Limb (tissue), 2 donors: Measurements from ENCODE around the gene STK17B.

ENCODE experiments used
- DNase-seq, 2 donors: peaks; one replicate each; pipeline ENCODE4 v3.0.0-alpha.2; 2016; ENCODE audit errors: extremely low spot score in 2 of 2

The STK17B gene

DNA sequence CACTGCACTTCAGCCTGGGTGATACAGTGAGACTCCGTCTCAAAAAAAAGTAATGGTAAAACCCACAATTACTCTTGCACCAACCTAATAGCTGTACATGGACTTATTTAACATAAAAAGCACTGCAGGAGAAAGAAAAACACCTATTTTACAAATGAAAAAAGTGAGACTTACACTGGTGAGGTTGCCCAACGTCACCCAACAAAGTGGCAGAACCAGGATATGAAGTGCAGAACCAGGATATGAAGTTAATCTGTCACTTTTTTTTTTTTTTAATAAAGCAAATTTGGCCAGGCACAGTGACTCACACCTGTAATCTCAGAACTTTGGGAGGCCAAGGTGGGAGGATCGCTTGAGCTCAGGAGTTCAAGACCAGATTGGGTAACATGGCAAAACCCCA lies 13.5 kb upstream of the STK17B start:
- no peak for DNase-seq

- DNase-seq = no peak
Observed at GRCh38 chr2:196183528-196184231, 12.3 kb upstream of the STK17B start.

GRCh38 chr2:196183172-196183473 lies 11.7 kb upstream of the STK17B start:
- DNase-seq = no peak

DNA sequence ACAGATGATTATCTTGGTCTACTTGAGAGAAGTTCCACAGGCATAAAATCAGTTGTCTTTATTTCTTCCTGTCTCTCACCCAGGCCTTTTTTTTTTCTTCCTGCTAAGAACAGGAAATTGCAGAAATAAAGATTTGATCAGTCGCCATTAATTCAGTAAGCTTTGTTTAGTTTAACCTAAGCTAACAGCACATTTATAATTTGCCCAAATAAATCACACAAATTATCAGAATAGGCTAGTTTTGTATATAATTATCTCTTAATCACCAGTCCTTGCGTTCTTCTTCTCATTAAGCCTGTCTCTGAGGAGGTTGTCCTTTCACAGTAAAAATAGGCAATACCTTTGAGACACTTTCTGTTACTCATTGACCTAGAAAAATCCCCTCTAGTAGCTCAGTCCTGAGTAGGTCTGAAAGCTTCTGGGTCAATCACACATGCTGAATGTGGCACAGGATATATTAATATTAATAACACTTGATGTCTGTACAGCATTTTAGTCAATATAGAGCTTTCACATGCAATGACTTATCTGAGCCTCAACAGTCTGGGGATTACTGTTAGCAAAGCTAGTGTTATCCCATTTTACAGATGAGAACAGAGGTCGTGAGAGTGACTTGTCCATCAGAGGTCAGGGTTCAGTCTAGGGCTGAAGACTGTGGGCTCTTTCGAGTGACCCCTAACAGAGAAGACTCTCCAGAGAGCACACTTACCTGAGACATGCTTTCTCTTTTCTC lies 11.2 kb upstream of the STK17B start:
- no peak for DNase-seq

GRCh38 chr2:196181484-196181883 lies 10.1 kb upstream of the STK17B start:
- no peak for DNase-seq

DNA sequence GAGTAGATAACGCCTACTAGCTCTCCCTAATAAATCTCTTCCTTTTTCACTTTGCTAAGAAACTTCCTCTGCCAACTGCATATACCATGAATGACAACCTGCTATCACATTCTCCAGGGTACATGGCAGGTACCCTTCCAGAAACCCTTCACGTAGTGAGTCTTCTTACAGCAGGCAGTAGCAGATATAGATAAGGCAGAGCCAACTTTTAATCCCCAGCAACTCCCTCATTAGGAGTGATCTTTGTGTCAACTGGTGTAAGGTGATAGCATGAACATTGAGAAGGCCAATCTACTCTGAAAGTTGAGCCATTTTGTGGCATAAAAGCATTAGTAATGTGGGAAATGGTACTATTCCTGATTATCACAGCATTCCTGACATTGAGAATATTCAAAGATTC lies 5.7 kb upstream of the STK17B start:
- DNase-seq = no peak

GRCh38 chr2:196176142-196176738 lies 4.9 kb upstream of the STK17B start:
- DNase-seq = no peak

DNA sequence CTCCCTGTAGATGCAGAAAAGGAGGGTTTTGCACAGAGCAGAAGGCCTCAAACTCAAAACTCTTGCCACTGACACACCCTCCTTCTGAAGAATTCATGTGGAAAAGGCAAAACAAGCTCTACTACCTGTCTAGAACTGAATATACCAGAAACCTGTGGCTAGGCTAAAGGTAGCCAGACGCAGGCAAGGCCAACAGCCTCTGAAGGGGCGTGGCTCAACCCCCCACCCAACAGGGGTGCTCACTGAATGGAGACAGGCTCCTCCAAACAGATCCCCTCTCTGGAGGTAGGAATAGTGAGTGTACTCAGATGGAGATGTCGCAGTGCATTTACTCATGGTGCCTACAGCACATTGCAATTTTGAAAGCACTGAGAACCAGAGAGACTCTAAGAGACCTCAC lies 3.0 kb upstream of the STK17B start:
- DNase-seq = no peak

GRCh38 chr2:196173505-196173904 lies 2.1 kb upstream of the STK17B start:
- no peak for DNase-seq

GRCh38 chr2:196172951-196173350 lies 1.6 kb upstream of the STK17B start:
- no peak for DNase-seq

GRCh38 chr2:196171946-196172345 lies 568 bp upstream of the STK17B start:
- no peak for DNase-seq

DNA sequence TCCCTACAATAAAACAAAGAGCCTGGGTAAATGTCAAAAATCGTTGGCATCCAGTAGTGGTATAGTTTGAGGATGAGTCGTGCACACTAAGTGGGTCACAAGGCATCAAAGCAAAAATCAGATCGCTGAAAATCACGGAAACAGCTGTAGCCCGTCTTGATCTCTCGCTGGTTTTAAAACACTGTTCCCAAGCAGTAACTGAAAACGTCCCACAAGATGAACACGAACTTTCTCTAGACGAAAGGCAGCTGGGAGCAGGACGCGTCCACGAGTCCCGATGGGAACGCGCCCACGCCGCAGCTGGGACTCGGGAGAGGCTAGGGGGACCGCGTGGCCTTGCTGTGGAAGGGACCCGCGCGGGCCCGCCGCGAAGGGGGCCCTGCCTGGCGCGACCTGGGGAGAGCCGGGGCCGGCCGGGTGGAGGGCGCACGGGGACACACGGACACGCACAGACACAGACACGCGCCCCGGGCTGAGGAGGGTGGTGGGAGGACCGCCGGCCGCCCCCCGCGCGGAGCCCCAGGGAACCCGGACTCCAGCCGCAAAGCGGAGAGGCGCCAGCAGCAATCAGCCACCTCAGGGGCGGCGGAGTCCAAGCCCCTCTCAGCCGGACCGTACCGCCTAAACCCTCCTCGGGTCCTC lies 651 bp downstream of the STK17B start:
- peak; percentile 32 to 69 for DNase-seq

- no peak for DNase-seq
Observed at GRCh38 chr2:196170213-196170605, 1.2 kb downstream of the STK17B start.

DNA sequence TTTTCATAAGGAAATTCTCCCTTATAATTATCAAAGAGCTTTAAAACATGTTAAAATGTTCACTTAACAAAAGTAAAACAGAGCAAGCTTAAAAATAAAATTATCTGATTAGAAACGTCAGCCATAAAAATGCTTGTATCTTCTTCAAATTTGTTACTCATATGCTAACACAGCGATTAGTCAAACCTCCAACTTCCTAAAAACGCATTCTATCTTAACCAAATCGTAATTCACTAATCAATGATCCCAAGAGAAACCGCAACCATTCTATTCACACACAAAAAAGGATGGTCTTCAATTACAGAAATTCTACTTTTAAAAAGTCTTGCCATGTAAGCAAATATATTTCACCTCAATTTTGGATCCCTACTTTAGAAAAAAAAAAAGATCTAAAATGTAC lies 1.9 kb downstream of the STK17B start:
- no peak for DNase-seq

- no peak for DNase-seq
Observed at GRCh38 chr2:196168181-196168580, 3.2 kb downstream of the STK17B start.

GRCh38 chr2:196167666-196168065 lies 3.7 kb downstream of the STK17B start:
- DNase-seq = no peak

GRCh38 chr2:196166876-196167275 lies 4.5 kb downstream of the STK17B start:
- DNase-seq = no peak

DNA sequence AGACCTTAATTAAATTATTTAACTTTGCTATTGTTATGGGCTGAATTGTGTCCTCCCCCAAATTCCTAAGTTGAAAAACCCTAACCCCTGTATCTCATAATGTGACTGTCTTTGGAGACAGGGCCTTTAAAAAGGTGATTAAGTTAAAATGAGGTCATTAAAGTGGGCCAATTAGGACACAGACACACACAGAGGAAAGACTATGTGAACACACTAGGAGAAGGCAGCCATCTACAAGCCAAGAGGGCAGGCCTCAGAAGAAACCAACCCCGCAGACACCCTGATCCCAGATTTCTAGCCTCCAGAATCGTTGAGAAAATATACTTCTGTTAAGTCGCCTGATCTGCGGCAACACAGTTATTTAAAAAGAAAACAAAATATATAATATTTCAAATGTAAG lies 6.4 kb downstream of the STK17B start:
- no peak for DNase-seq

GRCh38 chr2:196163285-196163684 lies 8.1 kb downstream of the STK17B start:
- DNase-seq = no peak

- no peak for DNase-seq
Observed at GRCh38 chr2:196162586-196163175, 8.7 kb downstream of the STK17B start.

- no peak for DNase-seq
Observed at GRCh38 chr2:196160946-196161345, 10.4 kb downstream of the STK17B start.

DNA sequence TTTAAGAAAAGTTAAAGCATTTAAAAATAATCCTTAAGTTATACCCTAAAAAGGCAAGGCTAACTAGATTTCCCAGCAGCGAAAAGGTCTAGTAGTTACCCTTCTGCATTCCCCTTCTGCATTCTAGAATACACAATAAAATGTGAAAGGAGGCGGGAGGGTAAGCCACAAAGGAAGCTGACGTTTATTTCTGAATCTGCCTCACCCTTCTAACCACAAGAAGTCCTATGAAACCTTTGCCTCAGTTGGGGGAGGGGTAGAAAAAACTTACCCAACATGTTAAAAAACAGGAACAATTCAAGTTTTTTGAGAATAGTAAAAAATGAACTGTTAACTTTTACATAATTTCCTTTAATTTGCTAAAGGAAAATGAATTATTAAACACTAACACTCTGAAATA lies 11.3 kb downstream of the STK17B start:
- no peak for DNase-seq
